ENCODE data around the gene PHOX2B.
"Not testable (repeated sequence)": the region's sequence is repeated elsewhere in the genome, so short reads cannot be mapped to it uniquely, and the experiment has no call there.

Gene PHOX2B

DNA sequence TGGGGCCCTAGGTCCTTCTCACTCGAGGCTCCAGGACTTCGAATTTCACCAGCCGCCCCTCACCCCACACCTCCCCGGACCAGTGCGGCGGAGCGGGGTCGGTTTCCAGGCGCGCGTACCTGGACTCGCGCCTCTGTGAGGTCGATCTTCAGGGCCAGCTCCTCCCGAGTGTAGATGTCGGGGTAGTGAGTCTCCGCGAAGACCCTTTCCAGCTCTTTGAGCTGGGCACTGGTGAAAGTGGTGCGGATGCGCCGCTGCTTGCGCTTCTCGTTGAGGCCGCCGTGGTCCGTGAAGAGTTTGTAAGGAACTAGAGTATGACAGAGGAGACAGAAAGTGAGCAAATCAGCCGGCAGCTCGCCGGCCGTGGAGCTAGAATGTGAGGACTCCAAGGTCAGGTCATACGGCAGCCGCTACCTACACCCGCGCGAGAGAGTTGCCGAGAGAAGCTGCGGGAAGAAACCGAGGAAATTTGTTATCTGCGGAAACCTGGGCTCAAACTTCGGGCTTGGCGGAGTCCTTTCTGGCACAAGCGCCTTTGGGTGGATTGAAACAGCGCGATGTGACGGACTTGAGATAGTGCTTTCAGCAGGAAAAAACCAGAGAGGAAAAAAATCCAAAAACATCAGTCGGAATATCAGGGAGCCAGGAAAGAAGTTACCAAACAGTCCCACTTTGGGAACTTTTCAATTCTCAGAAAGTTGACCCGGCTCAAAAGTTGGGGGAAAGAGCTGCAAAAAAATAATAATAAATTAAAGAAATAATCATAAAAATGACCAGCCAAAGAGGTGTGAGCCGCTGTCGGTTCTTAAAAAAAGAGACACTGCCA, 1.1 kb downstream of the PHOX2B start:
- DNase-seq, result no peak

DNA sequence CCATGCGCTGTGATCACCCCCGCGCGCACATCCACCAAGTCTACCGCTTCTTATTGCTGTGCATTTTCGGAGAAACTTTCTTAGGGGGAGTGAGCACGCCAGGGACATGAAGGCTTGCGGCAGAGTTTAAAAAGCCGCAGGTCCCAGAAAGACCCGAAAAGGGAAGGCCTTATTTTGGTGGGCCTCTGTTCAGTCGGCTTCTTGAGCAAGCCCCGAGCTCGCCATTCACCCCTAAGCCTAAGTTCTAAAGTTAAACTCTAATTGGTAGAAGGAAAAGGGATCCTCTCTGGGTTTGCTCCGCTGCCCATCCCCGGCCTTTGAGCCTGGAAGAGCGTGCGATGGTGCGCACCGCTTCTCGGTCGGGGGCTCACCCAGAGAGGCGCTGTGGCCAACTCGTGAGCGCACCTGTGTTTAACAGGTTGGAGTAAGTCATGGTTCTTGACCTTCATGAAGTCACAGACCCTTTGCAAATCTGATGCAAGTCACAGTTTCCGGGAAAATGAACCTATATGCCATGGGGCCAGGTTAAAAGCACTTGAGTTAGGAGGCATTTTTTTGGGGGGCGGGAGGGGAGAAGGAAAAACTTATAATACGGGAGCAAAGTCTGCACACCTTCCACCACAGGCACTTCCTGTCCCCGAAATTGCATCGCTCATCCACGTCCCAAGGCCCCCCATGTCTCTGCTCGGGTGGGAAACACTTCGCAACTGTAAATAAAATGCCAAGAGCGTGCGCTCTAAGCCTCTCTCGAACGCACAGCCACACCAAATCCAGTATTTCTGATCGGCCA, 1.9 kb downstream of the PHOX2B start:
- no peak for DNase-seq

DNA sequence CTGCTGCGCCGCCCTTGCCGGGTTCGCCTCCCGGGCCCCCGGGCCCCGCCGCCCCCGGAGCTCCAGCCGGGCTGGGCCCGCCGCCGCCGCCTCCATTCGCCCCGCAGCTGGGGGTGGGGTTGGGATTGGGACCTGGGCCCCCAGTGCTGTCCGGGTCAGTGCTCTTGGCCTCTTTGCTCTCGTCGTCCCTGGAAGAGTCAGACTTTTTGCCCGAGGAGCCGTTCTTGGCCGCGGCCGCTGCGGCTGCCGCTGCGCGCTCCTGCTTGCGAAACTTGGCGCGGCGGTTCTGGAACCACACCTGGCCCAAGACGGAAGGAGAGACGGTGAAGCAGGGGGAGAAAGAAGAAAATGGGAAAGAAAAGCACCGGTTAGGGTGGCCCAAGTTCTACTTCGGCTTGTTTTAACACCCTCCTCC, 2.5 kb downstream of the PHOX2B start:
- no peak for DNase-seq

DNA sequence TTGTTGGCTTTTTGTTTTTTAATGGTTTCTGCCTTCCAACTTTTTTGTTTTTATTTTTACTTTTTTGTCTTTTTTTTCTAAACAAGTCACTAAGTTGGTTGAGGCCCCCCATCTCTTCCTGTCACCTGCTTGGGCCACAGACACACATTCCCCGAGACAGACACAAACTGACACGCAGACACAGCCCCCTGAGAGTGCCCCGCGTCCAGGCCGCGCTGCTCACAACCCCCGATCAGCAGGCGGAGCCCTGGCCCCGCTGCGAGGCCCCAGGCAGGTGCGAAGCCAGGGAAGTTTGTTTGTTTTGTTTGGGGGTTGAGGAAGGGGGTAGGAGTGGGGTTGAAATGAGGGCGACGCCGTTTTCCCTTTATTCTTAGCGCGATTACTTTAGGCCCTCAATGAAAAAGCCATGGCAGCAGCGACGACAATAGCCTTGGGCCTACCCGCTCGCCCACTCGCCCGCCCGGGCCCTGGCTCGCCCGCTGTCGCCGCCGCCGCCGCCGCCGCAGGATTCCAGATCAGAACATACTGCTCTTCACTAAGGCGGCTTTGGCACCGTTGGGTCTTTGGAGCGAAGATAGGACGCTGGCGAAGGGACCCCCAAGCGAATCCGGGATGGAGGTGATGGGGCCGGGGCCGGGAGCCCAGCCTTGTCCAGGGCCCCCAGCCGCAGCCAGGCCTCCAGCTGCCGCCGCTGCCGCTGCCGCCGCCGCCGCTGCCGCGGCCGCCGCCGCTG, 3.1 kb downstream of the PHOX2B start:
- DNase-seq, result no peak

DNA sequence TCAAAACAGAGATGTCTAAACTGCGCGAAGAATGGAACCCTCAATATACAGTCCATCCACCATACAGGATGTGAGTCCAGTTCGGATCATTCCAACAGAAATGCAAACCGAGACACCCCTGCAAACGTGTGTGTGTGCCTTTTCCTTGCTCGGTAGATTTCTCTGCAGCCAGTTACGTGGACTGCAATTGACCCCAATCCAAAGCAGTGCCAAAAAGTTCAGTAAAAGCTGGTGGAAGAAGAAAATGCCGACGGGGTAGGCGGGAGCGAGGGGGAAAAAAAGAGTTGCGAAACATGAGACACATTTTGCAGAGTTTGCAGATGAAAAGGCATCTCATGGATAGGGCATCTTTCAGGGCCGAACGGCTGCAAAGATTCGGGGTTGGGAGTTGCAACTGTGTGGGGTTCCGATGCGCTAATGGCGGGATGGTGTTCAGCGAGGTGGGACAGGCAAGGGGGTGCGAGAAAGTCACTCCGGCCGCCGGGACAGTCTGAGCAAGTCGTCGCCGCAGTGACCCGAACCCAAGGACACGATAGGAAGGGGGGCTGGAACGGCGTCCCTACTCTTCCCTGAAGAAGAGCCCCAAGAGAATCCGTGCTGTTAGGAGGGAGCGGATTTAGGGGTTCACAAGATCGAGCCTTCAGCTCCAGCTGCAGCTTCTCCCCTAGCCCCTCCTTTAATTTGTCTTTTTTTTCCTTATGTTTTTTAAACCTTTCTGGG, 3.8 kb downstream of the PHOX2B start:
- no peak for DNase-seq

DNA sequence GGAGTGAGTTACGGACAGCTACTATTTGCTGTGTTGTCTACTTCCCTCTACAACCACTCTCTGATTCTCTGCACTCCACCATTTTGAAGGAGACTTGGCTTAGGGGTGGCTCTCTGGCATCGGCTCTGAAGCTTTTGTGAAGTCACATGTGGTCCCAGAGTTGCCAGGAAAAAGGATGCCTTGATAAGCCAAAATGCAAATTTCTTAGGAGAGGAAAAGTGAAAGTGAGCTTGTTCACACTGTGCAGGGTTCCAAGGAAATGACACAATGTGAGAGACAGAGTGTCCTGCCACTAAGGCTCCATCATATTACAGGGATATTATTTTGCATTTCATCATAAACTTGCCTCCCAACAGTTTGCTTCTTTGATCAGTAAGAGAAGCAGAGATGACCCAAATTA, 7.2 kb downstream of the PHOX2B start:
- no peak for DNase-seq

DNA sequence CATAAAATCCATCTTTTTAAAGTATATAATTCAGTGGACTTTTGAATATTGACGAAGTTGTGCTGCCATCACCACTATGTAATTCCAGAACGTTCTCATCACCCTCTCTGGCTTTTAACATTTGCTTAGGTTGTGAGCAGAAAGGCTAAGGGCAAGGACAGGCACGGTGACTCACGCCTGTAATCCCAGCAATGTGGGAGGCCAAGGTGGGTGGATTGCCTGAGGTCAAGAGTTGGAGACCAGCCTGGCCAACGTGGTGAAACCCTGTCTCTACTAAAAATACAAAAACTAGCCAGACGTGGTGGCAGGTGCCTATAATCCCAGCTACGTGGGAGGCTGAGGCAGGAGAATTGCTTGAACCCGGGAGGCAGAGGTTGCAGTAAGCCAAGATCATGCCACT, 11.0 kb downstream of the PHOX2B start:
- not testable (repeated sequence) for DNase-seq

DNA sequence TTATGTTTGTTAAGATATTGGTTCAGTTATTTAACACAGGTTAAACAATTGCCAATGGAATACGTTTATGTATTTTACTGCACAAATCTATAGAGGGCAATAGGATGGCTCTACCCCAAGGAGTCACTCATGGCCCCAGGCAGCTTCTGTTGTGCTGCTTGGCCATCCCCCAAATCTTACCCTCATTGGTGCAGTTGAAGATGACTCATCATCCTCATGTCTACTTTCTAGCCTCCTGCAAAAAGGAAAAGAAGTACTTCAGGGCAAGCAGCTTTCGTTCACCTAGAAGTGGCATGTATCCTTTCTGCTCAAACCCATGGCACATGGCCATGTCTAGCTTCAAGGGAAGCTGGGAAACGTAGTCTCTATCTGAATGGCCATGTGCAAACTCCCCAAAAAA, 14.2 kb downstream of the PHOX2B start:
- DNase-seq, result no peak

DNA sequence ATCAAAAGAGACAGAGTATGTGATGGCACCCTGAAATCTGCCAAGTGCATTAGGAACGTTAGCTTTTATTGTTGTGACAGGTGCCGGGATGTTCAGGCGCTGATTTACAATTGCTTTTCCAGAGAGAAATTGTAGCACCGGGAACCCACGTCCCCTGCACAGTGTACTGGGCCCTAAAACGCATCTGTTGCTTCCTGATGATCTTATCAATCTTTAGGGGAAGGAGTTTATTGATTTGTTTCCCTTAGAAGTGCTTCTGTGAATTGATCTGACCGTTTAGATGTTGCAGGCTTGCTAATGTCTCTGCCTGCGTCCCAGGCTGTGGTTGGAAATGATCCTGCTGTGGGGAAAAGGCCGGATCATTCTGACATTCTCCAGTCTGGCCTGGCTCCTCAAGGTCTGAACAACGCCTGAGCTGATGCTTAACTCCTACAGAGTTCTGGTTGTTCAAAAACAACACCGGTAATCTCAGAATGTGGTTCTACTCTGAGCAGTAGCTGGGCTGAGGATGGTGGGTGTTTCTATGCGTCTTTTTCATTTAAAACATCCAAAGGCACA, 16.9 kb downstream of the PHOX2B start:
- DNase-seq, result no peak

DNA sequence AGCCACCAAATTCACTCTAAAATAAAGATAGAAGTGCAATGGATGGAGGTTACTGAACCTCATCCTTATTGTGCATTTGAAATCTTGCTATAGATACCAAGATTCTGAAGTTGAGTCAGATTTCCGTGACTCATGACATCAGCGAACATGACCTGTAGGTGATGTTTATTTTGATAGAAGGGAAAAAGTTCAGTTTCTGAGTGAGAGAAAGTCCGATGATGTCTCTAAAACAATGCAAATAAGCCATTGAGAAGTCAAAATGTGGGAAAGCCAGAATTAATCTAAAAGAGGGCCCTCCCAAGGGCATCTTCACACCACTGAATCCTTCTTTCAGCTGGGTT, 20.0 kb downstream of the PHOX2B start:
- no peak for DNase-seq

DNA sequence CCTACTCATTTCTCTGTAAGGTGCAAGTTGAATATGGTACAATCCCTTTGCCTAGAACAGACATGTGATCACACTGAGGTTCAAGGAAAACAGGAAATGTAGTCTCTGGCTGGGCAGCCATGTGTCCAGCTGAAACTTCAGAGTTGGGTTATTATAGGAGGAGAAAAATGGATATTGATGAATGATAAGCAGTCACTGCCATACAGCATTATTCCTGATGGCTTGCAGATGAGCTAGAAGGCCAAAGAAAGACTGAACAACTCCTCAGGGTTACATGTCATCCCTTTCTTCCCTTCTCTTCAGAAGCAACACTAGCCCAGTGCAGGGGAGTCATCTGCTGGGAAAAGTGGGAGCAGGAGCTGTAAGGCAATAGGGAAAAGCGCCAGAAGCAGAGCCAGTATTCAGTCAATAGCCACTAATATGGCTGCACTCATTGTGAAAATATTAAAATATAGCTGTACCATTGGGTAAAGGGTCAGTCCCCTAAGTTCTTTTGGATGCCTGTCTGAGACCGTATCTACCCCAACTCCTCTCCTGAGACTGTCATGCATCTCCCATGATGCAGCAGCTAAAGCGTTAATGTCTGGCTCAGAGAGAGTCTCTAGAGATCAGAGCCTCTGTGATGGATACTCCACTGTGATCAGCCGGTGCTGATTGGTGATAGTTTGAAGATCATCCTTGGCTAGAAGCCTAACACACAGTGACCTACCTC, 20.5 kb downstream of the PHOX2B start:
- DNase-seq, result no peak

DNA sequence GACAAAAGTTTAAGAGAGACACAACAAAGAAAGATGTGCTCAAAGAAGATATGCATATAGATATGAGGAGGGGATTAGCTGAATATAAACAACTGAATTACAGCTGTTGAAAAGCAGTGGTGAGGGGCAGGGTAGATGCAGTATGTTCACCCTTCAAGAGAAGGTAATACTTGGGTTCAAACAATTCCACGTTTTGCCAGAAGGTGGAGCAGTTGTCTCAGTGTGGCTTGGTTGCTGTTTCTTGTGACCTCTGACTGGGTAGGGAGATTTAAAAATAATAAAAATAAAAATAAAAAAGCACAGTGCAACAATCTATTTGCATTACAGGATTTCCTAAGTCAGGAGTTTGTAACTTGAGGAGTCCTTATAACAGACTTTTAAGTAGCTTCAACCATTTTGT, 23.3 kb downstream of the PHOX2B start:
- DNase-seq, result no peak

DNA sequence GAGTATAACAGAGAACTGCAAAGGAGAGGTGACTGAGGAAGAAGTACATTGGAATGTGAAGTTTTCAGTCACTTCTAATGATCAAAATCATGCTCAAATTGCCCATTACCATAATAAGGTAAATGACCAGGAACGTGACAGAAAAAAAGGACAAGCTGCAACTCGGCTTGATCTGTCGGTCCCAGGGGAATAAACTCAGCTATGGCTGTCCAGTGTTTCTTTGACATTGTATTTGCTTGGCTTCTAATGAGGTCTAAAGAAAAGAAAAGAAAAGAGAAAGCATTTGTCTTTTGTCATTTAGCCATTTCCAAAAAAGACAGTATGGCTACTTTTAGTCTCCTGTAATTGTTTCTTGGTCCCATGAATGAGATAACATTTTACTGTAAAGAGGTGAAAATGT, 25.2 kb downstream of the PHOX2B start:
- DNase-seq, result no peak

DNA sequence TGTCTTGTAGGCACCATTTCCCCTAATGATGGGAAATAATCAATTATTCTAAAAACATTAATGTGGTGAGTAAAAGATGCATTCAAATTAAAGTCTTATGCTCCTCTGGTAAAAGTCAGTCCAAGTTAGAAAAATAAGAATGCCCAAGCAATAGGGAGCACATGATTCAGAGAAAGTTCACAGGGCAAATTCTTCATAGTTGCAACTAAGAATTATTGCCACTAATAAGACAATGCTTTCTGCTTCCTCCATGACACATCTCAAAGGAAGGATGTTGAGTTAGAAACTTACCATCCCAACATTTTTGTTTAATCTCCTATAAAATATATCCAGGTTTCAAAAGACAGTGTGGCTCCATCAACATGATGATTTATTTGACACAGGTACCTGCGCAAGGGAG, 26.3 kb downstream of the PHOX2B start:
- DNase-seq, result no peak

DNA sequence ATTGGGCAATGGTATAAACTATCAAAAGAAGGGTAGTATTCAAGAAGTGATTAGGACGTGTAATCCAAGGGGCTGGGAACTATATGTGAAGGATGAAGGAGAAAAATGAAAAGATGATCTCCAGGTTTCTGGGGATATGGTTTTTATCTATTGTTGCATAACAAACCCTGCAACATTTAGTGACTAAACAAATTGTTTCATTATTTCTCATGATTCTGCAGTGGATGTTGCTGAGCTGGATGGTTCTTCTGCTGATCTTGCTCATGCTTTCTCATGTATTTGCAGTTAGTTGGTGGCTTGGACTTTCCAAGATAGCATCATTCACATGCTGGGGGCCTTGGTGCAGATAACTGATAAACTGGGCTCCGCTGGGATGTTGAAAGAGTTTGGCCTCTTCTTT, 29.1 kb downstream of the PHOX2B start:
- DNase-seq, result no peak

DNA sequence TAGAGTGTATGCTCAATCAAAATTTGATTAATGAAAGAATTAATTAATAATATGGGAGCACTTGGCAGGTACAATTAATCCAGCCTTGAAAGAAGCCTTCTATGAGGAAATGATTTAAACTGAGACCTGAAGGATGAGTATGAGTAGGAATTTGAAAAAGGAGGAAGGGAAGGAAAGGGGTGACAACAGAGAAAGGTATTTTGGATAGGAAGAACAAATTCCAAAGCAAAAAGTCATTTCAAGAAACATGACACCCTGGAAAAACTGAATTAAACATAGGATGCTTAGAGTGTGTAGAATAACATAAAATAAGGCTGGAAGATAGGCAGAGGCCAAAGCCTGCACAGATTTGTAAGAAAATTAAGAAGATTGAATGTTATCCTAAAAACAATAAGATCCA, 29.6 kb downstream of the PHOX2B start:
- DNase-seq, result no peak

DNA sequence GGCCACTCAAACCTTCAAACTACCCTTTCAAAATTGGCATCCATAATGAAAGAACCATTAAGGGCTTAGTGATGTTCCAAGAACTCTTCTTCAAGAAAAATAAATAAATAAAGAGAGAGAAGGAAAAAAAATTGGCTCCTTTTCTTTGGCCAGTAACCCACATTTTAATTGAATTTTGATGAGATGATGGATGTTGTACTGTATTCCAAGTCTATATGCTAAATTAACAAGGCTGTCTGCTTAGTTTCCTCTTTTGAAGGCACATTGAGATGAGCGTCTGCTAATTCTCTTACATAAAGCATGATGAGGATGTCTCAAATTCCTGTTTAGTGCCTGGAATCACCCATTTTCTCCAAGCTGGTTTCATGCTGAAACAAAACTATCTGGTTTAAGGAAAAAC, 33.4 kb downstream of the PHOX2B start:
- DNase-seq, result no peak

DNA sequence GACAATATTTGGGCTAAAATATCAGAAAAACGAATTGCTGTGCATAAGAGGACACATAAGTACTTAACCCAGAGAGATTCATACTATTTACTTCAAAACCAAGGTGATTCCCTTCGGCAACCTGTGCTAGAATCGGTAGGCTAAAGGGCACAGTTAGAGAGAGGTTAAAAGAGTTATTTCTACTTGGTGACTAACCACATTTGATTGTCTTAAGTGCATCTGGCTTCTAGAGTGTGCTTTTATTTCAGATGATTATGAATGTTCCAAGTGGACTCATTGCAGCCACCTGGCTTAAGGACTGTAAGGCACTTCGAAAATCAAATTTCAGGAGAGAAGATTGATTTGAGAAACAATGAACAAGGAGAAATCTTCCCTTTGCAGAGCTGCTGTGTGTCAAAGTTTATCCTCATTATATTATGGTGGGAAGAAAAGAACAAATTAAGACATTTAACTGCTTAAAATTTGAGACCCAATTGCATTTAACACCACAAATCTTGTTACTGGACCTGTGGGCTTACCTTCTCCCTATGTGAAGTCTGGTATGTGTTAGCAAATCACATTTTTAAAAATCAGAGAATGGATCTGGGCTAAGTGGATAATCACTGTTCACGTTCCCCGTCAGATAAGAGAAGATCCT, 34.0 kb downstream of the PHOX2B start:
- no peak for DNase-seq

DNA sequence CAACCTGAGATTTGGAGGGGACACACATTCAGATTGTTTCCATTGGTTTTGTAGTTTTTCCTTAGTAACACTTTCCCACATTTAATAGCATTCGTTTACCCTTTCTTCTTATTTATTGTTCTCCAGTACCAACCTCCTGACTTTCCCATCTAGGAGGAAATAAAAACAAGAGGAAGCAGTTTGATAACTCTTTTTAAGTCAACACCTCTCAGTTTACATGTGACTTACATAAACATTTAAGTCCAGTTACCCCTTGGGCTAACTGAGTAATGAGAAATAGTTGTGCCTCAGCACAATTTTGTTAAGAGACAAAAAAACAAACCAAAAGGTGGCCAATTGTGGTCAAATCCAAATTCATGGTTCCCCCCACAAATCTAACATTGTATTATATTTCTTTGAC, 34.8 kb downstream of the PHOX2B start:
- DNase-seq, result no peak

DNA sequence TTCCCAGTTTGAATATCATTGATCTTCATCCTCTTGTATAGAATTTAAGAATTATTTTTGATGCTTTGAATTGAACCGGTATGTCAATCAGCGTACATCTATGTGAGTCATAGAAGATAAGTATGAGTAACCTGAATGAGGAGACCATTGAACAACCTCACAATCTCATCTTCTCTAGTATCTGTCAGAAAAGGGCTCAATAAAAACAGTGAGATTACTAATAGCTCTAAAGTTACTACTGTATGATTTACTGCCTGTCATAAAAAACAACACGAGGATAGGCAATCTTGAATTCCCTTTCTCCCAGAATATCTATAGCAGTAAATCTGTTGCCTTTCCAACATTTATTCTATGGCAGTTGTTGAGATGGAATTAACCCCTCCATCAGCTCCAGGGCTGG, 36.1 kb downstream of the PHOX2B start:
- DNase-seq, result no peak

DNA sequence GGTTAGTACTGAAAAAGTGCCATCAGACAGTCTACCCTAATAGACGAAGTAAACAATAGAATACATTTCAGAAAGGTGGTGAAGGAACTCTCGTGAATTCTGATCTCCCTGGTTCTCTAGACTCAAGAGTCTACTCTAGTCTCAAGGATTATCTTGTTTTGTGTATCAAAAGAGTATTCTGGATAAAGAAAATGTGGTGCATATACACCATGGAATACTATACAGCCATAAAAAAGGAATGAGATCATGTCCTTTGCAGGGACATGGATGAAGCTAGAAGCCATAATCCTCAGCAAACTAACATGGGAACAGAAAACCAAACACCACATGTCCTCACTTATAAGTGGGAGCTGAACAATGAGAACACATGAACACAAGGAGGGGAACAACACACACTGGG, 36.9 kb downstream of the PHOX2B start:
- not testable (repeated sequence) for DNase-seq
